Activated naive CD4-positive, alpha-beta T cell treated with anti-CD3 and anti-CD28 coated beads for 36 hours (primary cell): ENCODE measurements around the gene TMSB4X. TPM values are rescaled to one million over a fixed set of nuclear protein-coding genes. Genes with fewer than 3 reads are reported as not detected.
A peak's percentile ranks its signal among the peaks of the same experiment; 100 is the strongest.

Experiments used
- CTCF ChIA-PET: fragments of 350-600 bp; sonication (Branson Sonifier 250); formaldehyde crosslinking; loops from one replicate; lab custom pipeline; 2021; ENCODE audit warnings: antibody characterized with exemption; lab: Charles Lee
- DNase-seq: peaks from one replicate; pipeline ENCODE4 v3.0.0-alpha.2; 2020
- H3K27ac Mint-ChIP-seq: one replicate; pipeline ENCODE4 v1.8.0; 2021; ENCODE audit warnings: mild to moderate bottlenecking, mixed read lengths
- H3K27me3 Mint-ChIP-seq: one replicate; pipeline ENCODE4 v1.8.0; 2021; ENCODE audit warnings: low read depth, mixed read lengths
- H3K36me3 Mint-ChIP-seq: one replicate; pipeline ENCODE4 v1.8.0; 2021; ENCODE audit warnings: low read depth, mixed read lengths
- H3K4me1 Mint-ChIP-seq: one replicate; pipeline ENCODE4 v1.8.0; 2021; ENCODE audit warnings: low read depth, mixed read lengths
- H3K4me3 Mint-ChIP-seq: one replicate; pipeline ENCODE4 v1.8.0; 2021; ENCODE audit warnings: mild to moderate bottlenecking, moderate library complexity, mixed read lengths
- H3K9me3 Mint-ChIP-seq: one replicate; pipeline ENCODE4 v1.8.0; 2021; ENCODE audit warnings: mixed read lengths
- intact Hi-C: fragments of 100-400 bp; cut with micrococcal nuclease; formaldehyde crosslinking; loops from one replicate; pipeline ENCODE4 v1.15.1; 2023
- total RNA-seq, 2 experiments: library from RNA; stranded (reverse); gene quantifications; one replicate each; pipeline ENCODE4 v1.2.3, GENCODE V29; 2021

The TMSB4X gene
- total RNA-seq, 2 experiments from 2014 or later: 5,535 to 5,691 TPM

GRCh38 chrX:12947545-12948235, 27.2 kb upstream of the TMSB4X start:
- H3K9me3 Mint-ChIP-seq: no peaks in the 10 kb centered on the region
- no peaks in the 10 kb centered on the region for H3K36me3 Mint-ChIP-seq
- H3K4me3 Mint-ChIP-seq: peak overlapping the region; percentile 21
- no peak for DNase-seq
- peaks cover 60% of the 10 kb centered on the region for H3K4me1 Mint-ChIP-seq
- peak overlapping the region; percentile 98 for H3K27ac Mint-ChIP-seq
- H3K27me3 Mint-ChIP-seq: no peaks in the 10 kb centered on the region
- CTCF ChIA-PET: interaction anchor here (0.7 to 4.3 kb wide), 12 partner anchors 10 to 541 kb away, joined by 3 to 36 read pairs (median 10); no protein-coding TSS in a partner anchor
- intact Hi-C loops: loop anchor here (1.0 to 5.0 kb wide), 4 partner anchors 310 to 555 kb away; no protein-coding TSS in a partner anchor

- H3K4me1 Mint-ChIP-seq: peaks cover 68% of the 10 kb centered on the region
- CTCF ChIA-PET: interaction anchor here (2.9 to 12.3 kb wide), 4 partner anchors 24 to 539 kb away, joined by 11 to 125 read pairs (median 18); partner anchors contain the start of gene TMSB4X
- peak overlapping the region; percentile 98 for H3K27ac Mint-ChIP-seq
- intact Hi-C loops: loop anchor here (5.0 kb wide), 2 partner anchors 309 to 524 kb away; no protein-coding TSS in a partner anchor
- no peaks in the 10 kb centered on the region for H3K36me3 Mint-ChIP-seq
- no peaks in the 10 kb centered on the region for H3K27me3 Mint-ChIP-seq
- H3K9me3 Mint-ChIP-seq: no peaks in the 10 kb centered on the region
- DNase-seq: no peak
- H3K4me3 Mint-ChIP-seq: no peak overlapping the region
These were observed 26.4 kb upstream of the TMSB4X start for GRCh38 chrX:12948495-12948894.

GRCh38 chrX:12949205-12949926, 25.5 kb upstream of the TMSB4X start:
- Mint-ChIP-seq H3K36me3 (no peaks in the 10 kb centered on the region), H3K4me3 (peak overlapping the region; percentile 80), H3K27ac (peak overlapping the region; percentile 98), H3K27me3 (no peaks in the 10 kb centered on the region), H3K4me1 (peaks cover 75% of the 10 kb centered on the region), H3K9me3 (no peaks in the 10 kb centered on the region)
- CTCF ChIA-PET: interaction anchor here (0.5 to 12.3 kb wide), 8 partner anchors 23 to 538 kb away, joined by 3 to 125 read pairs (median 12); partner anchors contain the start of gene TMSB4X
- intact Hi-C loops: loop anchor here (5.0 kb wide), 2 partner anchors 308 to 523 kb away; no protein-coding TSS in a partner anchor
- DNase-seq: no peak

GRCh38 chrX:12949927-12950656, 24.8 kb upstream of the TMSB4X start:
- peak overlapping the region; percentile 80 for H3K4me3 Mint-ChIP-seq
- no peaks in the 10 kb centered on the region for H3K27me3 Mint-ChIP-seq
- no peaks in the 10 kb centered on the region for H3K36me3 Mint-ChIP-seq
- DNase-seq: peak; percentile 94
- intact Hi-C loops: loop anchor here (1.0 to 5.0 kb wide), 14 partner anchors 24 to 1188 kb away; partner anchors contain the start of genes OFD1, RAB9A, TCEANC and TRAPPC2
- CTCF ChIA-PET: interaction anchor here (0.9 to 12.3 kb wide), 8 partner anchors 22 to 538 kb away, joined by 3 to 125 read pairs (median 12); partner anchors contain the start of gene TMSB4X
- no peaks in the 10 kb centered on the region for H3K9me3 Mint-ChIP-seq
- H3K27ac Mint-ChIP-seq: peak overlapping the region; percentile 98
- peaks cover 82% of the 10 kb centered on the region for H3K4me1 Mint-ChIP-seq

- intact Hi-C loops: loop anchor here (1.0 to 5.0 kb wide), 16 partner anchors 19 to 1189 kb away; partner anchors contain the start of genes OFD1, RAB9A, TCEANC and TRAPPC2
- Mint-ChIP-seq H3K36me3 (no peaks in the 10 kb centered on the region), H3K27ac (peak overlapping the region; percentile 98), H3K4me3 (peak overlapping the region; percentile 80), H3K27me3 (no peaks in the 10 kb centered on the region), H3K9me3 (no peaks in the 10 kb centered on the region), H3K4me1 (peaks cover 84% of the 10 kb centered on the region)
- peak; percentile 83 for DNase-seq
- CTCF ChIA-PET: interaction anchor here (0.6 to 12.3 kb wide), 10 partner anchors 21 to 537 kb away, joined by 3 to 125 read pairs (median 8); partner anchors contain the start of gene TMSB4X
These were observed 23.9 kb upstream of the TMSB4X start for GRCh38 chrX:12950851-12951594.

GRCh38 chrX:12951595-12951975, 23.3 kb upstream of the TMSB4X start:
- H3K4me3 Mint-ChIP-seq: peak overlapping the region; percentile 80
- intact Hi-C loops: loop anchor here (1.0 to 5.0 kb wide), 12 partner anchors 19 to 1189 kb away; partner anchors contain the start of genes OFD1, RAB9A, TCEANC and TRAPPC2
- no peaks in the 10 kb centered on the region for H3K27me3 Mint-ChIP-seq
- DNase-seq: no peak
- CTCF ChIA-PET: interaction anchor here (0.7 to 12.3 kb wide), 6 partner anchors 21 to 140 kb away, joined by 3 to 125 read pairs (median 9); partner anchors contain the start of gene TMSB4X
- no peaks in the 10 kb centered on the region for H3K36me3 Mint-ChIP-seq
- H3K27ac Mint-ChIP-seq: peak overlapping the region; percentile 98
- H3K4me1 Mint-ChIP-seq: peaks cover 81% of the 10 kb centered on the region
- H3K9me3 Mint-ChIP-seq: no peaks in the 10 kb centered on the region

- intact Hi-C loops: loop anchor here (5.0 kb wide), 3 partner anchors 34 to 1191 kb away; partner anchors contain the start of gene RAB9A
- no peaks in the 10 kb centered on the region for H3K27me3 Mint-ChIP-seq
- H3K4me3 Mint-ChIP-seq: peak overlapping the region; percentile 58
- H3K36me3 Mint-ChIP-seq: no peaks in the 10 kb centered on the region
- peak overlapping the region; percentile 98 for H3K27ac Mint-ChIP-seq
- no peaks in the 10 kb centered on the region for H3K9me3 Mint-ChIP-seq
- DNase-seq: no peak
- CTCF ChIA-PET: interaction anchor here (0.6 to 12.3 kb wide), 2 partner anchors 19 to 73 kb away, joined by 4 to 125 read pairs; partner anchors contain the start of gene TMSB4X
- peaks cover 71% of the 10 kb centered on the region for H3K4me1 Mint-ChIP-seq
These were observed 21.5 kb upstream of the TMSB4X start for GRCh38 chrX:12953420-12953819.

GRCh38 chrX:12954376-12954775, 20.5 kb upstream of the TMSB4X start:
- H3K9me3 Mint-ChIP-seq: no peaks in the 10 kb centered on the region
- peak overlapping the region; percentile 98 for H3K27ac Mint-ChIP-seq
- H3K36me3 Mint-ChIP-seq: no peaks in the 10 kb centered on the region
- CTCF ChIA-PET: interaction anchor here (1.3 to 12.3 kb wide), 3 partner anchors 8 to 24 kb away, joined by 5 to 125 read pairs (median 11); partner anchors contain the start of gene TMSB4X
- DNase-seq: no peak
- no peaks in the 10 kb centered on the region for H3K27me3 Mint-ChIP-seq
- intact Hi-C loops: loop anchor here (5.0 kb wide), 3 partner anchors 33 to 1192 kb away; partner anchors contain the start of gene RAB9A
- H3K4me1 Mint-ChIP-seq: peaks cover 66% of the 10 kb centered on the region
- H3K4me3 Mint-ChIP-seq: peak overlapping the region; percentile 78

- no peak for DNase-seq
- CTCF ChIA-PET: interaction anchor here (0.8 to 12.3 kb wide), 4 partner anchors 8 to 135 kb away, joined by 4 to 125 read pairs (median 8); partner anchors contain the start of gene TMSB4X
- Mint-ChIP-seq H3K4me3 (peak overlapping the region; percentile 78), H3K4me1 (peaks cover 67% of the 10 kb centered on the region), H3K27me3 (no peaks in the 10 kb centered on the region), H3K27ac (peak overlapping the region; percentile 98), H3K9me3 (no peaks in the 10 kb centered on the region), H3K36me3 (no peaks in the 10 kb centered on the region)
- intact Hi-C loops: loop anchor here (5.0 kb wide), 3 partner anchors 32 to 1193 kb away; partner anchors contain the start of gene RAB9A
These were observed 19.9 kb upstream of the TMSB4X start for GRCh38 chrX:12954981-12955380.

- Mint-ChIP-seq H3K4me1 (peaks cover 68% of the 10 kb centered on the region), H3K9me3 (no peaks in the 10 kb centered on the region), H3K27me3 (no peaks in the 10 kb centered on the region), H3K36me3 (no peaks in the 10 kb centered on the region), H3K27ac (peak overlapping the region; percentile 98), H3K4me3 (peak overlapping the region; percentile 83)
- intact Hi-C loops: loop anchor here (1.0 kb wide), 2 partner anchors 44 to 120 kb away; no protein-coding TSS in a partner anchor
- CTCF ChIA-PET: interaction anchor here (0.6 to 12.3 kb wide), 5 partner anchors 9 to 134 kb away, joined by 3 to 125 read pairs (median 4); partner anchors contain the start of gene TMSB4X
- peak; percentile 81 for DNase-seq
These were observed 18.8 kb upstream of the TMSB4X start for GRCh38 chrX:12955882-12956703.
